GM12874 (cell line): ENCODE results near the gene GTF3A.

ENCODE experiments used
- CTCF ChIP-seq: IDR thresholded peaks from 2 replicates; pipeline ENCODE4 v1.5.1; 2011; ENCODE audit warnings: low read depth, mild to moderate bottlenecking, control low read depth, low read length, moderate library complexity; ENCODE audit not compliant: insufficient read depth

GTF3A gene

GRCh38 chr13:27449936-27450828 lies 25.8 kb downstream of the GTF3A start, which contains the start of gene MTIF3:
Gene MTIF3, minus strand, starts transcription at chr13:27450564. Its CDS starts 10,116 bp downstream, at chr13:27440448.
- no peak for TF ChIP-seq CTCF

- no peak for TF ChIP-seq CTCF
These were observed 26.6 kb downstream of the GTF3A start for GRCh38 chr13:27450921-27451471.

- no peak for TF ChIP-seq CTCF
These were observed 31.0 kb downstream of the GTF3A start for GRCh38 chr13:27455331-27455855.

- TF ChIP-seq CTCF = no peak
These were observed 37.6 kb downstream of the GTF3A start for GRCh38 chr13:27461940-27462584.

GRCh38 chr13:27463500-27463899 lies 39.1 kb downstream of the GTF3A start:
- no peak for TF ChIP-seq CTCF

- TF ChIP-seq CTCF = no peak
These were observed 41.2 kb downstream of the GTF3A start for GRCh38 chr13:27465611-27466010.

GRCh38 chr13:27466513-27466912 lies 42.1 kb downstream of the GTF3A start:
- TF ChIP-seq CTCF = no peak
